Fibroblast of the conjunctiva (primary cell): Measurements from ENCODE around the gene TBX4.

ENCODE experiments used
- DNase-seq: peaks from one replicate; pipeline ENCODE4 v3.0.0-alpha.2; 2010; ENCODE audit warnings: low read depth

The TBX4 gene

GRCh38 chr17:61454381-61455323, 2.4 kb downstream of the TBX4 start:
- DNase-seq = no peak

- no peak for DNase-seq
These were observed 3.3 kb downstream of the TBX4 start for GRCh38 chr17:61455324-61456060.

DNA sequence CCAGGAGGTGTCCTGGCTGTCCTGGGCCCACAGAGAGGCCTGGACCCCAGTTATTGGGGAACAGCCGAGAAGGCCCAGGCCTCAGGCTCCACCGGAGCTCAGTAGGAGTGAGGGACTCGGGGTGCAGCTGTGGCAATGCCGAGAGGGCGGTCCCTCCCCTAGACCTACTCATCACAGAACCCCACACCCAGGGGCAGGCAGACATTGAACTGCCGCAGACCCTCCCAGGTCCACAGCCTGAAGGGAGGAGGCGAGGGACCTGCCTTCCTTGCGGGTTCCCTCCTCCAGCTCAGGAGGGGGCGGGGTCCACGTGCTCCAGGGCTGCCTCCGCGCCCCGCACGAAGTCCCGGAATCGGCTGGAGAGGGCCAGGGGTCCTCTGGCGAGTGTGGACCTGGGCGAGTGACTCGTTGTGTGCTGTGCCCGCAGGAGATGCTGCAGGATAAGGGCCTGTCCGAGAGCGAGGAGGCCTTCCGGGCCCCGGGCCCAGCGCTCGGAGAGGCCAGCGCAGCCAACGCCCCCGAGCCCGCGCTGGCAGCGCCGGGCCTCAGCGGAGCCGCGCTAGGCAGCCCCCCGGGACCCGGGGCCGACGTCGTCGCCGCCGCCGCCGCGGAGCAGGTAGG, 3.9 kb downstream of the TBX4 start:
- no peak for DNase-seq

DNA sequence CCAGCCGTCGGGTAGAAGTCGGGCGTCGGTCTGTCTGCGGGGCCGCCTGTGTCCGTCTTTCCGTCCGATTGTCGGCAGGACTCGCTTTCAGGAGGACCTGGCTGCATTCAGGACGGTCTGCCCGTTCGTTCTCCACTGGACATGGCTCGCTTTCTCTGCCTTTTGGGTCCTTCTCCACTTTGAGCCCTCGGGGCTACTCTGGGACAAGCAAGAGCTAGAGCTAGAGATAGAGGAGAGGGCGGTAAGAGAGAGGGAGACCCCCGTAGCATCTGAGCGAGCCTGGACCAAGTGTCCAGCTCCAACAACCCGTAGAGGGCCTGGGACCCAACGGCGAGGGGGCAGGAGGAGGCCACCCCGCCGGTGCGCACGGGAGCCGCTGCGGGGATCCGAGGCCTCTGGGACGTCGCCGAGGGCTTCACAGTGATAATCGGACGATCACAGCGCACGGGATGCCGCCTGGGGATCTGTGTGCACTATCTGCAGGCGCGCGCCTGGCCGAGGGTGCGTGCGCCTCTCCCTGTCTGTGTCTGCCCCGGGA, 4.5 kb downstream of the TBX4 start:
- DNase-seq = no peak

GRCh38 chr17:61457226-61457983, 5.2 kb downstream of the TBX4 start:
- DNase-seq = no peak

DNA sequence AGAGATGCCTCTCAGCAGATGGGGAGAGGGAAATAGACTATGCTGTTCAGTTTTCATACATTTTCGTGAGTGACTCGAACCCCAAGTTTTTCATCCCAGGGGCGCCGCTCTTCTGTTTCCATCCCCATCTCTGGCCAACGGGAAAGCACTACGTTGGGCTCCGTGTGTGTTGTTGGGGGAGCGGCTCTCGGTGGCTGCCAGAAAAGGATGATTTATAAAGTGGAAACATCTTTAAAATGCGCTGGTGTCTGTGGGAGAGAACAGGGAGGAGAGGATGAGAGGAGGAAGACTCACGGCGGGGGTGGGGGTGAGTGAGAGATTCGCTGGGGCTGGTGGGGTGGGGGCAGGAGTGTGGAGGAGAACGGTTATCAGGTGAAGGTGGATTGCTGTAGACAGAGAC, 5.8 kb downstream of the TBX4 start:
- no peak for DNase-seq

DNA sequence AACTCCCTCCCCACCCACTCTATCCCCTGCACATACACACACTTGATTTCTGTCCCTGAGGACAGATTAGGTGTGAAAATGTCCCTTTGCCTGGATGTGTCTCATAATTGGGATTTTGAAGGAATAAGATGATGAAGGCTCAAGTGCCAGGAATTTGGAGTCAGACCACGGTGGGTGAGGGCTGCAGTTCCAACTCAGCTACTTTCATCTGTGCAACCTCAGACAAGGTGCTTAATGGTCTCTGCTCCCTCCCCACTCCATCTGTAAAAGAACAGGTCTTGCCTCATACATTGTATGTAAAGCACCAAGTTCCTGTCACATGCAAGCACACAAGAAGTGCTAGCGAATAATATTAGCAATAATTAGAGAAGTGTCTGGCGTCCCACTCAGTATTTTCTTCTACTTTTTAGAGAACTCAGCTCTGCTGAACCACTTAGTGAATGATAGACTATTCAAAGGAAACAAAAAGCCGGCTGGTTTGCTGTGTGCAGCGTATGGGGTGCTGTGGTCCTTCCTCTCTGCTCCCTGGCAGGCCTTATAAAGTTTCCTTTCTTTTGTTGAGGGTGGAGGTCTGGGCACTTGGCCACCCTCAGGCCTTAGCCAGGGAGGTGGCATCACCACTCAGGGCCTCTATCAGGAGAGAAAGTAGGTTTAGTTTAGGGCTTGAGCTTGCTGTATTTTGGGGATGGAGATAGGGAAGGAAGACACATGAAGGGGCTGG, 6.4 kb downstream of the TBX4 start:
- no peak for DNase-seq

- no peak for DNase-seq
These were observed 7.1 kb downstream of the TBX4 start for GRCh38 chr17:61459142-61459809.

GRCh38 chr17:61459939-61460718, 7.9 kb downstream of the TBX4 start:
- no peak for DNase-seq

- no peak for DNase-seq
These were observed 8.8 kb downstream of the TBX4 start for GRCh38 chr17:61460796-61461585.

- DNase-seq = no peak
These were observed 9.4 kb downstream of the TBX4 start for GRCh38 chr17:61461586-61461966.

DNA sequence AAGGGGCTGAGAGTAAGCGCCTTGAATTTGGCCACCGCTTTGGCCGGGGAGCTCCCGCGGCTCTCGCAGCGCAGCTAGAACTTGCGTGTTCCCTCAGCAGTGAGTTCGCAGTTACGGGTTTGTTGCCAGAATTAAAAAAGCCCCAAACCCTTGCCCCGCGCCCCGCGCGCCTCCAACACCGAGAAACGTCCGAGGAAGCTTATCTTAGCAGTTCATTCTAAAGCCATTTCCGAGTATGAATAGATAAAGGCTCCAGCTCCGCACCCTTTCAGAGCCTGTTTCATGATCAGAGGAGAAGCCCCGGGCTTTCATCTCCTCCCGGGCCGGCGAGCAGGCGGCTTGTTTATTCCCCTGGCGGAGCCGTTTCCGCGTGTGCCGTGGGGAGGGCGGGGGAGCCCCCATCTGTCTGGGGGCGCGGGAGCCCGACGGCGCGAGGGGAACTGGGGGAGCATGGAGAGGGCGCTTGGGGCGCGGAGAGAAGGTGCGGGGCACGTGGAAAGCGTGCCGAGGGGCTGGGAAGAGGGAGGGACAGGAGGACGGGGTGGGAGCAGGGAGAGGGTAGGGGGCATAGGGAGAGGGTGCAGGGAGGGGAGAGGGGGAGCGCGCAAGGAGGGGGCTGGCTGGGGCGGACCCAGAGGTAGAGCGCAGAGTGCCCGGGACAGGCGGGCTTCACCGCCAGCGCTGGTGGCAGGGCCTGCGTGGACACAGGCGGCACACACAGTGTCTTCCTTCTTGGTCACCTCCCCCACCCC, 9.9 kb downstream of the TBX4 start:
- DNase-seq = no peak

DNA sequence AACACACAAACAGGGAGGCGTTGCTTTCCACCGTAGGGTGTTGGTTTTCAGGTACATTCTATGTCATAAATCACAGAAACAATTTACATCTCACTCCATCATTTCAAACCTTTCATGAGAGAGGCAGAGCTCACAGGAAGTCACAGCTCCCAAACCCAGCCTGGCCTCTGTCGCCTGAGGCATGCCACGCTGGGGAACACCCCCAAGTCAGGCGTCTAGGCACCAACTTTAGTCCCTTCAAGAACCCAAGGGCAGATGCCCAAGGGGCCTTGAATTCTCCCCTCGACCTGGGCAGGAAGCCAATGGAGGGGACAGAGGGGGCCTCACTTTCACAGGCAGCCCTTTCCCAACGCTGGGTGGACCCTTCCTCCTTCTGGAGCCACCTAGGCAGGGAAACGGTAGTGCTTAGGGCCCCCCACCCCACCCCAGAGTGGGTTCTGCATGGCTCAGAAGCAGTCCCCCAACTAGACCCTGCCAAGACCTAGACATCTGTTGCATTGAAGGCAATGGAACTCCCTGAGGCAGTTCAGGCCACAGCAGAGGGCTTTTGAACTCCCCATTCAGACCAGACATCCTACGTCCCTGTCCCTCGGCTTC, 10.6 kb downstream of the TBX4 start:
- no peak for DNase-seq

DNA sequence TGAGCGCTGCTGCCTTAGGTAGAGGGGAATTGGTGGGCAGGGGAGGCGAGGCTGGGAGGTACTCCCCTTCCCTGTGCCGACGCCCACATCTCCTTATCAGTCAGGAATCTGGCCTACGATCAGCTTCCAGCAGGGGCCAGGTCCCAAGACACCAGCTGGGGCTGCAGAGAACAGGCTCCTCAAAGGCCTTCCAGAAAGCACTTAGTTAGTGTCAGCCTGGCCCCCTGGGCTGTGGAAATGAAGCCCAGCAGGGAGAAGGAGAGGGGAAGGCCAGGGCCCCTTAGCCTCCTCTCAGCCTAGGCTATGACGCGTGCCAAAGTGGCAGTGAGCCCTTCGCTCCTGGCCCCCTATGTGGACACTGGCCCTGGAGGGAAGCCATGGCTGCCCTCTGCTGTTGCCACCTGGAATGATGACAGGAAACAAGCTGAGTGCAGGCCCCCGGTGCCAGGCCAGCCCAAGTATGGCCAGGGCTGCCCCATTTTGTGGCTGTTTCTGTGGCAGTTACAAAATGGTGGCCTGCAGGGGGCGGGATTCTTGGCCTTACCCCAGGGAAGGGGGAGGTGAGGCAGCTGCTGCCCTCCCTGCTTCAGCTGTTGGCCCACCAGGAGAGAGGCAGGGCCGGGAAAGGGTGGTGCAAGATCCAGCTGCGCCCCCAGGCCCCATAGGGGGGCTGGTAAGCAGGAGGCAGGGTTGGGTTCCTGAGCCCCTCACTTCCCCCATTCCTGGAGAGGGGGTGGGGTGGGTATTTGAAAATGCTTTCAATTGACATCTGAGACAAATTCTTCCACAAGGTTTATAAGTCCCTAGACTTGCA, 11.3 kb downstream of the TBX4 start:
- no peak for DNase-seq

GRCh38 chr17:61464130-61464842, 12.1 kb downstream of the TBX4 start:
- no peak for DNase-seq

DNA sequence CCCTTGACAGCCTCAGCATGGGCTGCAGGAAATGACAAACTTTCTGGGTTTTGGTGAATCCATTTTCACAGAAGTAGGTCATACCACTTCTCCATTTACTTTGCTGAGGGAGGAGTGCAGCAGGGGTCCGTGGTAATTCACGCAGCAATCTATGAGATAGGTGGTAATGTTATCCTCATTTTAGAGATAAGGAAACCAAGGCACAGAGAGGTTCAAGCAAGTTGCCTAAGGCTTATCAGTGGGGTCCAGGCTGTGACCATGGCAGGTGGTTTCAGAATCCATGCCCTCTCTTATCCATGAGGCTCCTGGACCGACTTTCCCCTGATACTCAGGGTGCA, 12.6 kb downstream of the TBX4 start:
- DNase-seq = no peak
